Measurements from ENCODE around the gene L1CAM. TPM values are rescaled to one million over a fixed set of nuclear protein-coding genes. Genes with fewer than 3 reads are reported as not detected.

The L1CAM gene
- total RNA-seq, 1 donor from 2014 or later, result 0.49 TPM

- Histone ChIP-seq H3K4me2 (no peak overlapping the region), H3K9ac (no peak overlapping the region), H3K79me2 (ENCODE audit: low read depth) (no peaks in the 10 kb centered on the region), H3K9me3 (ENCODE audit: low read depth) (no peaks in the 10 kb centered on the region), H3K36me3 (no peaks in the 10 kb centered on the region), H2AFZ (replicated peaks) (no peak overlapping the region), H3K27ac (no peak overlapping the region), H3K27me3 (peaks cover 71% of the 10 kb centered on the region), H3K4me1 (peaks cover 7% of the 10 kb centered on the region), H3K4me3 (no peak overlapping the region), H3F3A (ENCODE audit: low read depth) (peaks cover 16% of the 10 kb centered on the region), H4K20me1 (ENCODE audit: low read depth) (no peaks in the 10 kb centered on the region)
- Mint-ChIP-seq H3K27ac (no peak overlapping the region), H3K36me3 (no peaks in the 10 kb centered on the region), H3K4me1 (peaks cover 19% of the 10 kb centered on the region), H3K27me3 (ENCODE audit: insufficient read depth, low read depth) (no peaks in the 10 kb centered on the region), H3K9me3 (peaks cover 10% of the 10 kb centered on the region), H3K4me3 (no peak overlapping the region)
- TF ChIP-seq EZH2phosphoT487 (IDR thresholded peaks at IDR 0.05), result no peak
- TF ChIP-seq, protein P1, sequence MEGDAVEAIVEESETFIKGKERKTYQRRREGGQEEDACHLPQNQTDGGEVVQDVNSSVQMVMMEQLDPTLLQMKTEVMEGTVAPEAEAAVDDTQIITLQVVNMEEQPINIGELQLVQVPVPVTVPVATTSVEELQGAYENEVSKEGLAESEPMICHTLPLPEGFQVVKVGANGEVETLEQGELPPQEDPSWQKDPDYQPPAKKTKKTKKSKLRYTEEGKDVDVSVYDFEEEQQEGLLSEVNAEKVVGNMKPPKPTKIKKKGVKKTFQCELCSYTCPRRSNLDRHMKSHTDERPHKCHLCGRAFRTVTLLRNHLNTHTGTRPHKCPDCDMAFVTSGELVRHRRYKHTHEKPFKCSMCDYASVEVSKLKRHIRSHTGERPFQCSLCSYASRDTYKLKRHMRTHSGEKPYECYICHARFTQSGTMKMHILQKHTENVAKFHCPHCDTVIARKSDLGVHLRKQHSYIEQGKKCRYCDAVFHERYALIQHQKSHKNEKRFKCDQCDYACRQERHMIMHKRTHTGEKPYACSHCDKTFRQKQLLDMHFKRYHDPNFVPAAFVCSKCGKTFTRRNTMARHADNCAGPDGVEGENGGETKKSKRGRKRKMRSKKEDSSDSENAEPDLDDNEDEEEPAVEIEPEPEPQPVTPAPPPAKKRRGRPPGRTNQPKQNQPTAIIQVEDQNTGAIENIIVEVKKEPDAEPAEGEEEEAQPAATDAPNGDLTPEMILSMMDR (IDR thresholded peaks at IDR 0.05), result no peak
- no peak for TF ChIP-seq EZH2 (IDR thresholded peaks at IDR 0.05)
- DNase-seq (ENCODE audit: low spot score), result peak; percentile 32
These were observed 41.4 kb downstream of the L1CAM start for GRCh38 chrX:153844509-153845082.

GRCh38 chrX:153836921-153837320, 49.1 kb downstream of the L1CAM start:
- H3K36me3 ChIP-seq, result no peaks in the 10 kb centered on the region
- no peaks in the 10 kb centered on the region for H3K4me1 ChIP-seq
- Mint-ChIP-seq H3K9me3 (peaks cover 28% of the 10 kb centered on the region), H3K27me3 (ENCODE audit: insufficient read depth, low read depth) (peaks cover 2% of the 10 kb centered on the region), H3K4me1 (no peaks in the 10 kb centered on the region), H3K36me3 (no peaks in the 10 kb centered on the region), H3K4me3 (no peak overlapping the region), H3K27ac (no peak overlapping the region)
- no peaks in the 10 kb centered on the region for H3K9me3 ChIP-seq (ENCODE audit: low read depth)
- no peak overlapping the region for H2AFZ ChIP-seq (replicated peaks)
- no peak overlapping the region for H3K27ac ChIP-seq
- H3K27me3 ChIP-seq, result peaks cover 22% of the 10 kb centered on the region
- H4K20me1 ChIP-seq (ENCODE audit: low read depth), result no peaks in the 10 kb centered on the region
- no peaks in the 10 kb centered on the region for H3F3A ChIP-seq (ENCODE audit: low read depth)
- H3K9ac ChIP-seq, result no peak overlapping the region
- TF ChIP-seq, protein P1 (IDR thresholded peaks at IDR 0.05), result no peak
- TF ChIP-seq EZH2phosphoT487 (IDR thresholded peaks at IDR 0.05) (no peak), EZH2 (IDR thresholded peaks at IDR 0.05) (no peak)
- no peak for DNase-seq (ENCODE audit: low spot score)
- no peaks in the 10 kb centered on the region for H3K79me2 ChIP-seq (ENCODE audit: low read depth)
- H3K4me2 ChIP-seq, result no peak overlapping the region
- H3K4me3 ChIP-seq, result no peak overlapping the region

- peak; percentile 37 for DNase-seq (ENCODE audit: low spot score)
- Histone ChIP-seq H3K4me1 (no peaks in the 10 kb centered on the region), H3F3A (ENCODE audit: low read depth) (peaks cover 15% of the 10 kb centered on the region), H3K27ac (no peak overlapping the region), H2AFZ (replicated peaks) (no peak overlapping the region), H3K4me3 (no peak overlapping the region), H3K4me2 (no peak overlapping the region), H3K27me3 (peaks cover 49% of the 10 kb centered on the region), H3K9me3 (ENCODE audit: low read depth) (no peaks in the 10 kb centered on the region), H3K79me2 (ENCODE audit: low read depth) (no peaks in the 10 kb centered on the region), H3K36me3 (no peaks in the 10 kb centered on the region), H3K9ac (no peak overlapping the region), H4K20me1 (ENCODE audit: low read depth) (peaks cover 8% of the 10 kb centered on the region)
- no peak overlapping the region for H3K4me3 Mint-ChIP-seq
- H3K27me3 Mint-ChIP-seq (ENCODE audit: insufficient read depth, low read depth), result peaks cover 6% of the 10 kb centered on the region
- TF ChIP-seq EZH2phosphoT487 (IDR thresholded peaks at IDR 0.05) (no peak), EZH2 (IDR thresholded peaks at IDR 0.05) (no peak)
- TF ChIP-seq, protein P1 (IDR thresholded peaks at IDR 0.05), result no peak
- peaks cover 28% of the 10 kb centered on the region for H3K9me3 Mint-ChIP-seq
- H3K4me1 Mint-ChIP-seq, result peaks cover under 1% of the 10 kb centered on the region
- H3K27ac Mint-ChIP-seq, result no peak overlapping the region
- H3K36me3 Mint-ChIP-seq, result peaks cover under 1% of the 10 kb centered on the region
These were observed 53.2 kb downstream of the L1CAM start for GRCh38 chrX:153832728-153833127.

All from neural progenitor cell (in vitro differentiated cells).